Measurements from ENCODE around the gene AGXT.
A peak's percentile ranks its signal among the peaks of the same experiment; 100 is the strongest.

Gene AGXT

DNA sequence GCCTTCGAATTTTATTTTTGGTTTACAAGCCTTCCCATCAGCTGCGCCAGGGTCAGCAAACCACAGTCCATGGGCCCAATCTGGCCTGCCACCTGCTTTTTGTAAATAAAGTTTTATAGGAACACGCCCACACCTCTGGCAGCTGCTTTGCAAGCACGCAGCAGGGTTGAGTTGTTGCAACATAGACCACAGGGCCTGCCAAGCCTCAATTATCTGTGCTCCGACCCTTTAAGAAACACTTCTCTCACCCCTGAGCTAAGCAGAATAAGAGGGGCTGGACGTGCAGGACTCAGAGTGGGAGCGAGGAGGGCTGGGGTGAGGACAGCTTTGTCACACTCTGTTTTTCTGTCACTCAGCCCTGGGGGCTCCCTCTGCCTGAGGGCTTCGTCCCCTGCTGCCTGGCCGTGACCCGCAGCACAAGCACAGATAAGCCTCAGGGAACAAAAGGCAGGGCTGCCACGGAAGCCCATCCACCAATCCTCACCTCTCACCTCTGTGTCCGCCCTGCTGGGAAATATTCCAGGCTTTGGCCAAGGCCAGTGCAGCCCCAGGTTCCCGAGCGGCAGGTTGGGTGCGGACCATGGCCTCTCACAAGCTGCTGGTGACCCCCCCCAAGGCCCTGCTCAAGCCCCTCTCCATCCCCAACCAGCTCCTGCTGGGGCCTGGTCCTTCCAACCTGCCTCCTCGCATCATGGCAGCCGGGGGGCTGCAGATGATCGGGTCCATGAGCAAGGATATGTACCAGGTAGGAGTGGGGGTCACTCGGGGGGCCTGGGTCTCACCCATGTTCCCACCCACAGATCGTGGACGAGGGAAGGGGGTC, at the start of gene AGXT:
Gene AGXT, plus strand, starts transcription at position 539 of the 823 bp plus-strand sequence. Its CDS starts 42 bp downstream, at position 581.
- DNase-seq (ENCODE audit: low read depth in 4 of 4, low spot score in 1 of 4): no peak

DNA sequence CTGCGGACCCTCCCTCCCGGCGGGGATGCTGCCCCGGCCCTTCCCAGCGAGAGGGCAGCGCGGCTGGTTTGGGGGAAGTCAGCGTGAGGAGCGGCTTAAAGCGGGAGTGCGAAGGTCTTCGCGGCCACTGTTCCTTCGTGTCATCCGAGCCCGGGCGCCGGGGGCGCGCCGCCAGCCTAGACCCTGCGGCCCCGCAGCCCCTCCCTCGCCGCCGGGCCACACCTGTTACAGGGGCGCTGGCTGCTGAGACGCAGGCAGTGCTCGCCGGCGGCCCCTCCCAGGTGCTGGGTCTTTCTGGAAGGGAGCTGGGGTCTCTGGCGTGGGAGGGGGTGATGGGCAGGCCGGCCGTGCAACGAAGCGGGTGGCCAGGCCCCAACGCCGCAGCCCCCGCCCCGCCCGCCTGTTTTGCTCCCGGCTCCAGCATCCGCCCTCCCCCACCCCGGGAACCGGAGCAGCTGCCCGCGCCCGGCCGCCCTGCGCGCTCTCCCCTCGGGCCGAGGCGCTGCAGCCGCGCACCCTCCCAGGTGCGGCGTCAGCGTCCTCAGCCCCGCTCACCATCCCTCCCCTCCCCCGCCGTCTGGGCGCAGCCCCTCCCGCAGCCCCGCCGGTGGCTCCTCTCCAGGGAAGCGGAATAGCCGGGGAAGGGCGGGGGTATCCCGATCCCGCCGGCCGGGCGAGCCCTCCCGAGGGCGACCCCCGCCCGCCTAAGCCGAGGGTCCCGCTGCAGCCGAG, 49.3 kb upstream of the AGXT start:
- no peak for DNase-seq (ENCODE audit: low read depth in 4 of 4, low spot score in 1 of 4)

DNA sequence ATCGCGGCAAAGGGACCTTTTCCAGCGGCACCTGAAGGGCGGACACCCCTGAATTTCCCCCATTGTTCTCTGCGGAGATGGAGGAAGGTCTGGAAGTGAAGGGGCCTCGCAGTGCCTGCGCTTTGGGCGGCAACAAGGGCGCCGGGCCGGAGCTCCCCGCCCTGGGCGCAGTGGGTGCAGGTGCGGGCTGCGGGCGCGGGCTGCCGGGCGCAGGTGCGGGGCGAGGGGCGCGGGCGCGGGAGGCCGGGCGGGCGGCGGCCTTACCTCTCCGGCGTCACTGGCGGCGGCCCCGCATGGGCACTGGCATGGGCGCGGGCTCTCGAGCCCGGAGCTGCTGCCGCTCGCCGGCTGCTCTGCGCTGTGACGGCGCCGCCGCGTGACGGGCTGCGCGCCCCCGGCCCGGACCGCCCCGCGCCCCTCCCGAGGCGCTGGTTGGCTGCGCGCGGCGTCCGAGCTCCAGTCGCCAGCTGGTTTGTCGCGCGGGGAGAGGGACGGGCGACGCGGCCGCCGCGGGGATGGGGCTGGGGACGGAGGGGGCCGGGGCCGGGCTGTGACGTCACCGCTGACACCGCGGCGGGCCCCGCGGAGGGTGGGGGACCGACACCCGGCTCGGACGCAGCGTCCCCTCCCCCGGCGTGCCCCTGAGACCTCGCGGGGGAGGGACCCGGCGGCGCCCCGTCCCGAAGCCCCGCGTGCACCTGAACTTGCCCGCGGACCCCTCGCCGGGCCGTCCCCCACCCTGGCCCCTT, 48.6 kb upstream of the AGXT start, which contains the start of gene KIF1A:
Gene KIF1A, minus strand, starts transcription at position 362 of the 749 bp plus-strand sequence. CDS start 22,467 bp downstream, outside the sequence.
- DNase-seq (ENCODE audit: low read depth in 4 of 4, low spot score in 1 of 4): no peak

DNA sequence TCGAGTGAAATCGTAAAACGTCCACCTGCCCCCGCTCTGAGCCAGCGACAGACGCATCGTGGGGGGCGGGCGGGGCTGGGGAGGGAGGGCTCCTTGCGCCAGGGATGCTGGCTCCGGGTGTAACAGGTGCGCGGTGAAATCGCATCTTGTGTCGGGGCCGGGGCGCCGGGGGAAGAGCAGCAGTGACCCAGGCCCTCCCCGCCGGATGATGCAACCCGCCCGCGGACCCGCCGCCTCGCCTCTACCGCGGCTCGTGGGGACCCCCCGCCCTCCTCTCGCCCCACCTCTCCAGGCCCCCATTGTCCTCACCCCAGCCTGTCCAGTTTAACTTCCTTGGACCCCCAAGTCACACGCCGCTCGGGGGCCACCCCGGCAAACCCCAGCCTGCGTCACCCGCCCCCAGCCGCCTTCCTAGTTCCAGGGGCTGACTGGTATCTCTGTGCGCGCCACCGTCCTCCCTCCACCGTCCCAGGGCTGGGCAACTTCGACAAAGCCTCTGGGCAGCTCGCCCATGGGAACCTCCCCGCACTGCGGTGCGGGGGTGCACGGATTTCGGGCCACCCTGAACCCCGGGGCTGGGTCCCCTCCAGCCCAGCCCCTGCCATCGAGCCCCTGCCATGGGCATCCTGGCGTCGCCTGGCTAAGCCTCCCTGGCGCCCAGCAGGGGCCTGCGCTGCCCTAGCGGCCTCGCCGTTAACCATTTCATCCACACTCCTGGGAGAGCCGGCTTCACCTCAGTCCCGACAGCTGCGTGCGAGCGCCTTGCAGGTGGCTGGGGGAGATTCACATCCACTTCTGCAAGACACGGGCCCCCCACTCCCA, 47.8 kb upstream of the AGXT start:
- no peak for DNase-seq (ENCODE audit: low read depth in 4 of 4, low spot score in 1 of 4)

DNA sequence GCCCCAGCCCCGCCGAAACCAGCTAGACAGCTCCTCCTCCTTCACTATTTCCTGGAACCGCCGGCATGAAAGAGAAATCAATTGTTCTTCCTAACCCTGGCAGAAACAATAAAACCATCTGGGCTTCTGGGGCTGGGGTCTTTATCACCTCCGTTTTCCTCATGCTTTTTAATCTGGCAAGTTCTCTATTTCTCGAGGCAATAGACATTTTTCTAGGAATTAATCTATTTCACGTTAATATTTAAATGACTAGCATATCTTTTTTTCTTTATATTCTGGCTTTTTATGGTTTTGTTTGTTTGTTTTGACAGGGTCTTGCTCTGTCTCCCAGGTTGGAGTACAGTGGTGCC, 47.2 kb upstream of the AGXT start:
- no peak for DNase-seq (ENCODE audit: low read depth in 4 of 4, low spot score in 1 of 4)

DNA sequence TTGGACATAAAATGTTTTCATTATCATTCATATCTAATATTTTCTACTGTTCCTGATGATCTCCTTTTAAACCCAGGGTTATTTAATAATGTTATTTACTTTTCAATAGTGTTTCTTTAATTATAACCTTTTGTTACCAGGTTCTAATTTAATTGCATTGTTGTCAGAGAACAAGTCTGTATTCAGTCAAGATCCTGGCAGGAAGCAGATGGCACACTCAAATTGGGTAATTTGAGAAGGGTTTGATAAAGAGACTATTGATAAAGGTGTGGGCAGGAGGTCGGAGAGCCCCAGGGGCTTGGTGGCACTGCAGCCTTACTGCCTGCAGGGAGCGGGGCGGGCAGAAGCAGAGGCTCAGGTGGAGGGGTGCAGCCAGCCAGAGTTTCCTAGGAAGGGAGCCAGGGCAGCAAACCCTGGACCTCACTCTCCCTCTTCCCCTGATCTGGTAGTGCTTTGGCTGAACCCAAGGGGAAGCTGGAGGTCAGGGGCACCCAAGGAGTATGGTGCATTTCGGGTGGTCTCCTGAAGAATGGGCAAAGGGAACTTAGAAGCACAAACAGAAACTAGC, 46.3 kb upstream of the AGXT start:
- DNase-seq (ENCODE audit: low read depth in 4 of 4, low spot score in 1 of 4): no peak

DNA sequence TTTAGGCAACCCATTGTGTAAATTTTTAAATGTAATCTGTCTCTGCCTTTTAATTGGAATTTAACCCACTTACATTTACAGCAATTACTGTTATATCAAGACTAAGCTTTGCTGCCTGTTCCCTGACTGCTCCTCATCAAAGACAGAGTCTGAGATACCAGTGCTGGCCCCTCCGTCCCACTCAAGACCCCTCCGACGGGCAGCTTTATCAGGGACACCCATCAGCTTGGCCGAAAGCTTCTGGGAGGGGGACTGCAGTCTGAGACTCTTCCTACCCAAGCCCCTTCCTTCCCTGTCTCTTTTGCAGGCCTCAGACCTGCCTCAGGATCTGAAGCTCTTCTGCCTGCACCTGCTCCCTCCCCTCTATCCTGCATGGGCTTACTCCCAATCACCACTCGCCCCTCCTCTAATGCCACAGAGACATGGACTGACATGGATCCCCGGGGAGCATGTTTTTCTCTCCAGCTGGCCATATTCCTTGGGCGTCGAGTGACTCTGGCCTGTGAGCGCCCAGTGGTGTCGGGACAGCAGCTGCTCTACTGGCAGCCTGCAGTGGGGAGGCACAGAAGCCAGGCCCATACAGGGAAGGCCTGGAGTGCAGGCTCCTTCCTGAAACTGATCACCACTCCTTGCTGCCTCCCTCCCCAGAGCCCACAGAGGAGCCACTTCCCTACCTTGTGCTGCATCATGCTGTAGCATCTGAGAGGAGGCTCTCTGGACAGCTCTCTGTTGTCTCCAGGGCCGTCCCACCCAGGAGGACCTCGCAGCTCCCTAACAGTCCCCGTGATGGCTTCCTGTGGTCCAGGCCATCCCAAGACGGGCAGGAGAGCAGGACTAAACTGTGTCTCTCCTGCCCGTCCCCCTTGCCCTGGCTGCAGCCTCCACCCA, 44.9 kb upstream of the AGXT start:
- DNase-seq (ENCODE audit: low read depth in 4 of 4, low spot score in 1 of 4): no peak

DNA sequence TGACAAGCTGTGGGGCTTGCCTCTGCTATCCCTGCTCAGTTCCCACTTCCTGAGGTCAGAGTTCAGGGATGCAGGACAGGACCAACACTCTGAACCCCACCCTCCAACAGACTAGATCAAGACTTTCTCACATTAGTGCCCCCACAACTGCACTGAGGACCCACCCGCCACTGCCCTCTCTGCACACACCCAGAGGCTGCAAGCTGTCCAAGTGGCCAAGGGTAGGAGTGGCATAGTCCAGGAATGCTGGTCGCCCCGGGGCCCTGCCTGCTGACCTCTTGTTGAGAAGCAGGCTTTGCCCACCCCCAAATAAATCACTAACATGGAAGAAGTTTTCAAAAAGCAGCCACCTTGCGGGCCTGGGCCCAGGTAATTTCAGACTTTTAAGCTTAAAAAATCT, 43.1 kb upstream of the AGXT start:
- DNase-seq (ENCODE audit: low read depth in 4 of 4, low spot score in 1 of 4): no peak

DNA sequence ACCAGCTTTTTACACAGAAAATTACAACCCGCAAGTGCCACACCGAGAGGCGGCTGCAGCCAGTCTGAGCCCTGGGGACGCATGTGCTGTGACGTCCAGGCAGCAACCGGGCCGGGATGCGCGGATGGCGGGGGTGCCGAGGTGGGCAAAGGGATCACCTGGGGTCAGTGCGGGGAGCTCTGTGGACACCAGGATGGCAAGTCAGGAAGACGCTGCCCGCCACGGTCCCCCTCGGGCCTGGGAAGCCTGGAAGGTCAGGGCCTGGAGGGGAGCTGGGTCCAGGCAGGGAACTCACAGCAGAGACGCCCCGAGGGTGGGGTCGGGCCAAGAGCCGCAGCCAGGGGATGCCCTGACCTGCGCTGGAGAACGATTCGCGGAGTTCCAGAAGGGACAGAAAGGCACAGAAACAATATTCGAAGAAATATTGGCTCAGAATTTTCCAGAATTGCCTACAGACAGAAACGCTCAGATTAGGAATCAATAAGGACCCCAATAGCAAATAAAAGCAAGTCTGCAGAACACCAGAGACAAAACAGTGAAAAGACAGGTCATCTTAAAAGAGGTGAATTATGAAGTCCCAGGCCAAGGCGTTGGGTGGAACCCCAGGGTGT, 36.9 kb upstream of the AGXT start:
- DNase-seq (ENCODE audit: low read depth in 4 of 4, low spot score in 1 of 4): no peak

DNA sequence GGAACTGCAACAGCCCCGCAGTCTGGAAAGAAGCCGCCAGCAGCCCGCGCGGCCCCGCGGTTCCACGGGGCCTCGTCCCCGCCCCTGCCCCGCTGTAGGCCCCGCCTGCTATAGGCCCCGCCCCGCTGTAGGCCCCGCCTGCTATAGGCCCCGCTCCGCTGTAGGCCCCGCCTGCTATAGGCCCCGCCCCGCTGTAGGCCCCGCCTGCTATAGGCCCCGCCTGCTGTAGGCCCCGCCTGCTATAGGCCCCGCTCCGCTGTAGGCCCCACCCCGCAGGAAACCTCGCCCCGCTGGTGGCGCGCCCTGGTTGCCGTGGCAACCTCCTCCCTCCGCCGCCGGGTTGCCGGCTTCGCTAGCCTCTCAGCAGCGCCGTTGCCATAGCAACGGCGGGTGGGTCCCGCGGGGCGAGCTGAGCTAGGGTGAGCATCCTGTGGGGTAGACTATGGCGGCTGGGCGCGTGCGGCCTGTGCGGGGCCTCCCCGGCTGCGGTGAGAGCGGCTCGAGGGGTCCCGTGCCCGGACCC, 36.4 kb upstream of the AGXT start:
- peak; percentile 85 to 93 (median 90) for DNase-seq (ENCODE audit: low read depth in 4 of 4, low spot score in 1 of 4)

DNA sequence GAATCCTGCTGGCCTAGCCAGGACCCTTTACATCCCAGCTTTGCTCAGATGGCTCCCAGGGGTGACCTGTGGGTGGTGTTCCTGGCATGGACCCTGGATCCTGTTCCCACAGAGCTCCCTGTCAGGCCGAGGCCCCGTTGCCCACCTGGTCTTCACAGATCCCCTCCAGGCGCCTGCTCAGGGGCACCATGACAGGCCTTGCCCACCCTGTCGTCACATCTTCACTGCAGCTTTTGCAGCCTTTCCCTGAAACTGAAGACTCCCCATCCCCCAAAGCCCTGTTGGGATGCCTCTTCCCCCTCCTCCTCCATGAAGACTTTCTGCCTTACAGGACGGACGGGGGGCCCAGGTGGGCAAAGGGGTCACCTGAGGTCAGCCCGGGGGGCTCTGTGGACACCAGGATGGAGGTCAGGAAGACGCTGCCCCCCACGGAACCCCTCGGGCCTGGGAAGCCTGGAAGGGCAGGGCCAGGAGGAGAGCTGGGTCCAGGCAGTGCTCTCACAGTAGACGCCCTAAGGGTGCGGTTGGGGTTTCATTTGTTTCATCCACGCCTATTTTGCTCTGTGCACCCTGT, 35.6 kb upstream of the AGXT start:
- DNase-seq (ENCODE audit: low read depth in 4 of 4, low spot score in 1 of 4): no peak

DNA sequence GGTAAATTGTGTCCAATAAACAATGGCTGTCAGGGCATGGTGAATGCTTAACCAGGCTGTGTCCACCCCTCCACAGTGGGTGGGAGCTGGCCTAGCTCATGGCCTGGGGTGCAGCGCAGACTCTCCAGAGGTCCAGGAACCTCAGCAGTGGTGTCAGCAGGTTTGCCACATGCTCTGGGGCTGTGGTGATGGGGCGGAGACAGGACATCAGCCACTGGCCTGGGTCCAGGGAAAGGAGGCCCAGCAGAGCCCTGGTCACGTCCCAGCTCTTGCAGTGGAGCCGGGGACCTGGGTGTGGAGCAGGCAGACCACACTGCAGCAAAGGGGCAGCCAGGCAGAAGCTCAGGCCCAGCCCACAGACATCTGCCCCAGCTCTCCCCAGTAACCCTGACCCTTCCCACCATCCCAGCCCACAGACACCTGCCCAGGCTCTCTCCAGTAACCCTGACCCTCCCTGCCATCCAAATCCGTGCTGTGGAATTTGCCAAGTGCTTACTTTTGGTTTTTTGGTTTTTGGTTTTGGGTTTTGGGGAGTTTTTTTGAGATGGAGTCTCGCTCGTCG, 34.8 kb upstream of the AGXT start:
- DNase-seq (ENCODE audit: low read depth in 4 of 4, low spot score in 1 of 4): no peak

DNA sequence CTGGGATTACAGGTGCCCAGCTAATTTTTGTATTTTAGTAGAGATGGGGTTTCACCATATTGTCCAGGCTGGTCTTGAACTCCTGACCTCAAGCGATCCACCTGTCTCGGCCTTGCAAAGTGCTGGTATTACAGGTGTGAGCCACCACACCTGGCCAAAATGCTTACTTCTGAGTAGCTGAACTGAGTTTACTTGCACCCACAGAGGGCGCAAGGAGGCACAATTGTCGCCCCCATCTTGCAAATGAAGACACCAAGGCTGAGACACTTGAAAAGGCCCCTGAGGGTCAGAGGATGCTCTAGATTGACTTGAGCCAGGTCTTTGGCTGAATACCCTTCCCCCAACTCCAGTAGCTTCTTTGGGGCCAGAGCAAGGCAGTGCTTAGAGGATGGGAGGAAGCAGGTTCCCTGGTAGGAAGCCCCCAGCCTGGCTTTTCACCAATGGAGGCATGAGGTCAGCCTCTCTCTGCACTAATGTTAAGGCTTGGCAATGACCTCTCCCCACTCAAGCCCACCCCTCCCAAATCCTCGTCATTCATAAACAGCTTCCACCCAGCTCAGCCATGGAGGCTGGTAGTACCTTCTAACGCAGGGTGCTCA, 34.1 kb upstream of the AGXT start:
- DNase-seq (ENCODE audit: low read depth in 4 of 4, low spot score in 1 of 4): no peak

DNA sequence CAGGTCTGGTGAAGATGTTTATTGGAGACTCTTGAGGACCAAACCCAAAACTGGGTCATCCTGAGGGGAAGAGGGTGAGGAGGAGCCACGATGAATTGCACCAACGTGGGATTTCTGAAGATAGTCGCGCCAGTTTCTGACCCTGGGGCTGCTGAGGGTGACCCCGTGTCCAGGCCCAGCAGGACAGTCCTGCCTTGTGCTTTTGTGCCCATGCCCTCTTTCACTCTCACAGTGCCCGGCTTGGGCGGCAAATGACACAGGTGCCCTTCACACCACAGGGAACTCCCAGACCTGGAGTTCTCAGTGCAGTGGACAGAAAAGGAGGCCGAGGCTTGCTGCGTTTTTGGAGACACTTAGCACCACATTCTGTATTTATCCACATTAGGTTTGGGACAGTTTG, 33.1 kb upstream of the AGXT start:
- DNase-seq (ENCODE audit: low read depth in 4 of 4, low spot score in 1 of 4): no peak

DNA sequence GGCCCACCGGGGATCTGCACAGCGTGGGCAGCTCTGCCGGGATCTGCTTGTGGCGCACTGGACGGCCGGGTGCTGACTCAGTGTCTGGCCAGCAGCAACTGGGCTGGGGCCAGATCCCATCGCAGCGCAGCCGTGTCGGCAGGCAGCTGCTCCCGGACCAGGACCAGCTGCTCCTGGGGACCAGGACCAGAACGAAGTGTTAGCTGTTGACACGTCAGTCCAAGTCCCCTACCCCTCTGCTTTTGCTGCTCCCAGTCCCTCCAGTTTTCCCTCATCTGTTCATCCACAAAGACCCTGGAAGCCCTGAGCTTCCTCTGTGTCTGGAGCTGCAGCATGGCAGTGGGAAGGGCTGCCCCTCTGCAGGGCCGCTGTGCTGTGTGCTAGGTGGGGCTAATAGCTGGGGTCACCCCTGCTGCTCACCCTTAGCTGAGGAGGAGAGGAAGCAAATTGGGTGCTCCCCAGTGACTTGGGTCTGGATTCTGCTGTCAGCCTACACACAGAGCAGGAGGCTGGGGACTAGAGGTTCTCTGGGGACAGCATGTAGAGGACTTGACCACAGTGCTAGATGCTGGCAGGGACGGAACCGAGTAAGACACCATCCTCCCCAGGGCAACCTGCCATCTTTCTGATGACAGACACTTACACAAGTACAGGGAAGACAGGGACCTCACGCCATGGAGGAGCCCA, 31.7 kb upstream of the AGXT start:
- DNase-seq (ENCODE audit: low read depth in 4 of 4, low spot score in 1 of 4): no peak

DNA sequence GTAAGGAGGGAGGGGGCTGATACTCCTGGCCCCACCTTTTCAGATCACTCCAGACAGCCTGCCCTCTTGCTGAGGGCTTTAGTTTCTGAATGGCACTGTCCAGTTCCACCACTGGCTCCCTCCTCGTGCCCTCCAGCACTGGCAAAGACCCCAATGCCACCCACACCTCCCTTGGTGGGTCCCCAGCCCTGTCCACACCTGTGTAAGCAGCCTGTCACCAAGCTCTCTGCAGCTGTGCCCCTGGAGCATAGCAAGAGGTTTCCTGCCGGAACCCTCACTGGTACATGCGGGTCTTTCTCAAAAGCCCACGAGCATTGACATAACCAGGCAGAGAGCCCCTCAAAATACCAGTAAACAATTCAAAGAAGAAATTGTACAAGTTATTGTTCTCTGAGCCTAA, 31.0 kb upstream of the AGXT start:
- DNase-seq (ENCODE audit: low read depth in 4 of 4, low spot score in 1 of 4): no peak

Measured in stimulated activated CD4-positive, alpha-beta T cell treated with anti-CD3 and anti-CD28 coated beads, Interleukin-1b, Interleukin-23, amount 100 ng/mL, for 24 hours (primary cell).